Astrocyte (in vitro differentiated cells and primary cell): Measurements from ENCODE around the gene PVR.

ENCODE experiments used
- CTCF ChIP-seq: IDR thresholded peaks from 2 replicates; pipeline ENCODE4 v1.5.1; 2011; ENCODE audit warnings: low read depth, mild to moderate bottlenecking, inconsistent platforms, low read length, moderate library complexity; ENCODE audit not compliant: insufficient read depth
- EZH2 ChIP-seq: IDR thresholded peaks from 2 replicates; pipeline ENCODE4 v1.6.1; 2012; ENCODE audit warnings: mild to moderate bottlenecking, low read length, inconsistent platforms; ENCODE audit not compliant: insufficient read depth

GRCh38 chr19:44607917-44608316 is 35.8 kb upstream of the PVR start:
- no peak for TF ChIP-seq EZH2
- TF ChIP-seq CTCF, result no peak
